ENCODE results near the gene CPE.
"Not testable (repeated sequence)": the region's sequence is repeated elsewhere in the genome, so short reads cannot be mapped to it uniquely, and the experiment has no call there.

The CPE gene

GRCh38 chr4:165450871-165451270, 72.1 kb downstream of the CPE start:
- Histone ChIP-seq H3K9me3 (ENCODE audit: insufficient read depth, low read depth, low read length) (no peaks in the 10 kb centered on the region), H3K4me3 (ENCODE audit: low read length, poor library complexity, severe bottlenecking) (no peak overlapping the region), H3K4me1 (ENCODE audit: insufficient read depth, low read length, poor library complexity, severe bottlenecking) (peaks cover 8% of the 10 kb centered on the region), H3K36me3 (ENCODE audit: insufficient read depth, low read length) (no peaks in the 10 kb centered on the region), H3K27me3 (ENCODE audit: insufficient read depth, low read length, poor library complexity, severe bottlenecking) (no peaks in the 10 kb centered on the region), H3K79me2 (ENCODE audit: insufficient read depth, low read length) (no peaks in the 10 kb centered on the region), H3K9me2 (replicated peaks; ENCODE audit: low read depth, low read length) (no peaks in the 10 kb centered on the region), H2AFZ (ENCODE audit: low read length) (no peak overlapping the region), H3K4me2 (ENCODE audit: low read depth, low read length, poor library complexity, severe bottlenecking) (no peak overlapping the region), H3F3A (ENCODE audit: low read depth) (no peaks in the 10 kb centered on the region), H3K9ac (ENCODE audit: low read depth, low read length, poor library complexity, severe bottlenecking) (no peak overlapping the region), H4K20me1 (ENCODE audit: insufficient read depth, low read length, poor library complexity, severe bottlenecking) (no peaks in the 10 kb centered on the region)
- no peak for TF ChIP-seq CTCF (conservative IDR thresholded peaks at IDR 0.05; ENCODE audit: low read length)
- no peak for TF ChIP-seq EZH2phosphoT487 (IDR thresholded peaks at IDR 0.05; ENCODE audit: borderline replicate concordance)

- H3K4me3 ChIP-seq (ENCODE audit: low read length, poor library complexity, severe bottlenecking); H3F3A ChIP-seq (ENCODE audit: low read depth); H3K9ac ChIP-seq (ENCODE audit: low read depth, low read length, poor library complexity, severe bottlenecking); H2AFZ ChIP-seq (ENCODE audit: low read length); H3K79me2 ChIP-seq (ENCODE audit: insufficient read depth, low read length); H4K20me1 ChIP-seq (ENCODE audit: insufficient read depth, low read length, poor library complexity, severe bottlenecking); H3K36me3 ChIP-seq (ENCODE audit: insufficient read depth, low read length); H3K9me3 ChIP-seq (ENCODE audit: insufficient read depth, low read depth, low read length); H3K9me2 ChIP-seq (replicated peaks; ENCODE audit: low read depth, low read length); H3K27me3 ChIP-seq (ENCODE audit: insufficient read depth, low read length, poor library complexity, severe bottlenecking); H3K4me1 ChIP-seq (ENCODE audit: insufficient read depth, low read length, poor library complexity, severe bottlenecking); H3K4me2 ChIP-seq (ENCODE audit: low read depth, low read length, poor library complexity, severe bottlenecking): not testable (repeated sequence)
Measured at GRCh38 chr4:165453140-165453539, 74.3 kb downstream of the CPE start.

GRCh38 chr4:165454426-165454825, 75.6 kb downstream of the CPE start:
- no peaks in the 10 kb centered on the region for H4K20me1 ChIP-seq (ENCODE audit: insufficient read depth, low read length, poor library complexity, severe bottlenecking)
- H3K36me3 ChIP-seq (ENCODE audit: insufficient read depth, low read length), result no peaks in the 10 kb centered on the region
- H3K79me2 ChIP-seq (ENCODE audit: insufficient read depth, low read length), result no peaks in the 10 kb centered on the region
- H3F3A ChIP-seq (ENCODE audit: low read depth), result no peaks in the 10 kb centered on the region
- no peaks in the 10 kb centered on the region for H3K27me3 ChIP-seq (ENCODE audit: insufficient read depth, low read length, poor library complexity, severe bottlenecking)
- no peaks in the 10 kb centered on the region for H3K9me3 ChIP-seq (ENCODE audit: insufficient read depth, low read depth, low read length)
- no peak overlapping the region for H3K4me3 ChIP-seq (ENCODE audit: low read length, poor library complexity, severe bottlenecking)
- peaks cover 3% of the 10 kb centered on the region for H3K4me1 ChIP-seq (ENCODE audit: insufficient read depth, low read length, poor library complexity, severe bottlenecking)
- no peak overlapping the region for H2AFZ ChIP-seq (ENCODE audit: low read length)
- TF ChIP-seq EZH2phosphoT487 (IDR thresholded peaks at IDR 0.05; ENCODE audit: borderline replicate concordance) (no peak), CTCF (conservative IDR thresholded peaks at IDR 0.05; ENCODE audit: low read length) (no peak)
- no peak overlapping the region for H3K4me2 ChIP-seq (ENCODE audit: low read depth, low read length, poor library complexity, severe bottlenecking)
- H3K9me2 ChIP-seq (replicated peaks; ENCODE audit: low read depth, low read length), result no peaks in the 10 kb centered on the region
- no peak overlapping the region for H3K9ac ChIP-seq (ENCODE audit: low read depth, low read length, poor library complexity, severe bottlenecking)

- Histone ChIP-seq H3K9ac (ENCODE audit: low read depth, low read length, poor library complexity, severe bottlenecking) (no peak overlapping the region), H3K4me3 (ENCODE audit: low read length, poor library complexity, severe bottlenecking) (no peak overlapping the region), H3K4me2 (ENCODE audit: low read depth, low read length, poor library complexity, severe bottlenecking) (no peak overlapping the region), H3F3A (ENCODE audit: low read depth) (no peaks in the 10 kb centered on the region), H2AFZ (ENCODE audit: low read length) (no peak overlapping the region), H4K20me1 (ENCODE audit: insufficient read depth, low read length, poor library complexity, severe bottlenecking) (no peaks in the 10 kb centered on the region), H3K79me2 (ENCODE audit: insufficient read depth, low read length) (no peaks in the 10 kb centered on the region), H3K27me3 (ENCODE audit: insufficient read depth, low read length, poor library complexity, severe bottlenecking) (no peaks in the 10 kb centered on the region), H3K9me2 (replicated peaks; ENCODE audit: low read depth, low read length) (no peaks in the 10 kb centered on the region), H3K9me3 (ENCODE audit: insufficient read depth, low read depth, low read length) (no peaks in the 10 kb centered on the region), H3K4me1 (ENCODE audit: insufficient read depth, low read length, poor library complexity, severe bottlenecking) (no peaks in the 10 kb centered on the region), H3K36me3 (ENCODE audit: insufficient read depth, low read length) (no peaks in the 10 kb centered on the region)
- no peak for TF ChIP-seq EZH2phosphoT487 (IDR thresholded peaks at IDR 0.05; ENCODE audit: borderline replicate concordance)
- TF ChIP-seq CTCF (conservative IDR thresholded peaks at IDR 0.05; ENCODE audit: low read length), result no peak
Measured at GRCh38 chr4:165457793-165458192, 79.0 kb downstream of the CPE start.

All from Loucy (cell line).